GM11168 (cell line): Measurements from ENCODE around the gene SLCO1B1.

Source experiments
- in situ Hi-C: fragments of 300-500 bp; cut with MboI; formaldehyde crosslinking; loops from one replicate; pipeline ENCODE4 v1.12.0; 2022; ENCODE audit warnings: low sequenced_read_pairs; ENCODE audit not compliant: unreplicated experiment

The SLCO1B1 gene

GRCh38 chr12:21219206-21219605, 88.2 kb downstream of the SLCO1B1 start:
- in situ Hi-C loops: no loop called here

DNA sequence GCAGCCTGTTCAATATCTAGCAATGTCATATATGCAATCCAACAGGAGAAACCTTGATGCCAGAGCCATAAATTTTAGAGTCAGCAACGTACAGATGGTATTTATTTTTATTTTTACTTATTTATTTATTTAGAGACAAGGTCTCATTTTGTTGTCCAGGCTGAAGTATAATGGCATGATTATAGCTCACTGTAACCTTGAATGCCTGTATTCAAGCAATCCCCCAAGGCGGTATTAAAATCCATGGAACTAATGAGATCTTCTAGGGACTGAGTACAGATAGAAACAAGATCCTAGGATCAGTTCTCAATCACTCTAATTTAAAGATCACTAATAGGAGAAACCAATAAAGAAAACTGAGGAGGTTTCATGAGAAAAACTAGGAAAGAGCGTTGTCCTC, 89.3 kb downstream of the SLCO1B1 start:
- in situ Hi-C loops: no loop called here

- in situ Hi-C loops: no loop called here
These were observed 90.1 kb downstream of the SLCO1B1 start for GRCh38 chr12:21221072-21221471.

- in situ Hi-C loops: no loop called here
These were observed 90.8 kb downstream of the SLCO1B1 start for GRCh38 chr12:21221778-21222177.

DNA sequence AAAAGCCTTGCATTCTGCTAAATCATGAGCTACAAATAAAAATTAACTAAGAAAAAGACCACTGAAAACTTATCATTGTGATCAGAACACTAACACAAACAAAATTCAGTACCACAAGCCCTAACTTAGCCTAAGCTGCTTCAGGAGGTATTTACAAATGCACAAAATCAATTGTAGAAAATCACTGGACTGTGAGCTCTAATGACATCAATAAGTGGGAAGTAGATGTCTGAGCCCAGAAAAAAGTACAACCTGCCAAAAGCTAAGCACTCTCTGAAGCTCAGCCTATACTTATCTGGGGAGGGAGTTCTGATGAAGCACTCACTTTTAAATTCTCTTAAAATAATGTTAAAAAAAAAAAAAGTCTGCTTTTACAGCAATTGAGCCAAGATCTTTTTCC, 92.9 kb downstream of the SLCO1B1 start:
- in situ Hi-C loops: no loop called here

- in situ Hi-C loops: no loop called here
These were observed 103.4 kb downstream of the SLCO1B1 start for GRCh38 chr12:21234395-21234794.

DNA sequence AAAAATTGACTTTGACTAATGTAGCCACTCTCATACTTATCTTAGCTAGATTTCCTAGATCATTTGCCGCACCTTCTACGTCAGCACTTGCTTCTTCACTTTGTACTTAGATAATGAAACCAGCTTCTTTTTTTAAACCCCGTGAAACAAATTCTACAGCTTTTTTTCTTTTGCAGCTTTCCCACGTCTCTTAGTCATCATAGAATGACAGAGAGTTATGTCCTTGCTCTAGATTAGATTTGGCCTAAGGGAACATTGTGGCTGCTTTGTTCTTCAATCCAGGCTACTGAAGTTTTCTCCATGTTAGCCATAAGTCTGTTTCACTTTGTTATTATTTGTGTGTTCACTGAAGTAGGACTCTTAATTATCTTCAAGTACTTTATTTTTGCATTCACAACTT, 108.9 kb downstream of the SLCO1B1 start:
- in situ Hi-C loops: no loop called here

DNA sequence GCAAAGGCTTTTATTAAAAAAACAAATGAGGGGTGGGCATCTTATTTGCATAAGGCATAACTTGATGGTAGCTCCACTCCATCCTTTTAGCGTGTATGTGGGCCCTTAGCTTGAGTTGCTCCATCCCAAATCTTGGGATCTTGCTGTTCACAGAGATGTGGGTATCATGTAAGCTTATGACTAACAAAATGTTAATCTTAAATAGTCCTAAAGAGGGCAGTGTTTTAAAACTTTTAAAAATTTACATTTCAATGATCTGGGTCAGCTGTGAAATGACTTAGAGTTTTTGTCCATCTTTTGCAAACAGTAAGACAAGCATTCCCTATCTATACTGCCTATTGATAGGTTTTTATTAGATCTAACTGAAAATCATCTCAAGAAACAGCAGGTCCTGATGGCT, 117.7 kb downstream of the SLCO1B1 start:
- in situ Hi-C loops: no loop called here

GRCh38 chr12:21252070-21252469, 121.1 kb downstream of the SLCO1B1 start:
- in situ Hi-C loops: no loop called here

DNA sequence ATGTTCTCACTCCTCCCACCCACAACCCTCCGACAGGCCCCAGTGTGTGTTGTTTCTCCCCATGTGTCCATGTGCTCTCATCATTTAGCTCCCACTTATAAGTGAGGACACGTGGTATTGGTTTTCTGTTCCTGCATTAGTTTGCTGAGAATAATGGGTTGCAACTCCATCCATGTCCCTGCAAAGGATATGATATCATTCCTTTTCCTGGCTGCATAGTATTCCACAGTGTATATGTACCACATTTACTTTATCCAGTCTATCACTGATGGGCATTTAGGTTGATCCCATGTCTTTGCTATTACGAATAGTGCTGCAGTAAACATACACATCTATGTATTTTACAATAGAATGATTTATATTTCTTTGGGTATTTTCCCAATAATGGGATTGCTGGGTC, 126.2 kb downstream of the SLCO1B1 start:
- in situ Hi-C loops: no loop called here

- in situ Hi-C loops: no loop called here
These were observed 133.2 kb downstream of the SLCO1B1 start for GRCh38 chr12:21264232-21264631.

DNA sequence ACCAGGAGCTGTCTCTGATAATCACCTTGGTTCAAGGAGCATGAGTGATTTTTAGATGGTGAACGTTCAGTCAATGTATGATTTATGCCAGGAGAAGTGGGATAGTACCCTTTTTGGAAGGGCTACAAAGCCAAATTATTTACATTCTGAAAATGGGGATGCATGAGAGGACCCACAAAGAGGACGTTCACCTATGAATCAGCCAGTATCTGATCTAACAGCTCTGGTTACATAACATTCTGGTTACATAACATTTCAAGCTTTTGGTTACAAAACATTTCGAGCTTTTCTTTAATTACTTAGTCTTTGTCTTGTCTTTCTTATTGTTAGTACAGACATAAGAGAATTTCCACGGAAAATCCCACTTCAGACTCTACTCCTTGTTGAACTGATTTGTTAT, 134.9 kb downstream of the SLCO1B1 start:
- in situ Hi-C loops: no loop called here

- in situ Hi-C loops: no loop called here
These were observed 145.8 kb downstream of the SLCO1B1 start for GRCh38 chr12:21276826-21277225.
